HepG2 (cell line): ENCODE results near the gene ASB5.

Source experiments
- EZH2 ChIP-seq: conservative IDR thresholded peaks from 2 replicates; pipeline ENCODE4 v1.6.1; 2012; ENCODE audit warnings: mild to moderate bottlenecking, low read depth, low read length, moderate library complexity
- NR3C1 ChIP-seq: sonication (generic); formaldehyde crosslinking; IDR thresholded peaks from 2 replicates; pipeline ENCODE4 v1.4.0; 2020; ENCODE audit warnings: missing genetic modification reagents
- PAF1 ChIP-seq: IDR thresholded peaks from 2 replicates; pipeline ENCODE4 v1.6.1; 2016; ENCODE audit warnings: missing genetic modification reagents, missing compliant biosample characterization
- POLR2AphosphoS5 ChIP-seq: IDR thresholded peaks from 2 replicates; pipeline ENCODE4 v1.6.1; 2012; ENCODE audit warnings: low read depth, low read length
- SAP130 ChIP-seq: IDR thresholded peaks from 2 replicates; pipeline ENCODE4 v1.6.1; 2016; ENCODE audit warnings: low read depth
- SRY ChIP-seq: sonication (generic); formaldehyde crosslinking; IDR thresholded peaks from 2 replicates; pipeline ENCODE4 v1.8.0; 2022; ENCODE audit warnings: mild to moderate bottlenecking, missing genetic modification reagents
- TF ChIP-seq, protein P1 (sequence below): sonication (generic); formaldehyde crosslinking; IDR thresholded peaks from 2 replicates; pipeline ENCODE4 v1.5.0; 2020; ENCODE audit warnings: mild to moderate bottlenecking, missing genetic modification reagents, moderate library complexity

- TF ChIP-seq PAF1 (CRISPR knock-in tag) = no peak
- TF ChIP-seq NR3C1 = no peak
- TF ChIP-seq, protein P1, sequence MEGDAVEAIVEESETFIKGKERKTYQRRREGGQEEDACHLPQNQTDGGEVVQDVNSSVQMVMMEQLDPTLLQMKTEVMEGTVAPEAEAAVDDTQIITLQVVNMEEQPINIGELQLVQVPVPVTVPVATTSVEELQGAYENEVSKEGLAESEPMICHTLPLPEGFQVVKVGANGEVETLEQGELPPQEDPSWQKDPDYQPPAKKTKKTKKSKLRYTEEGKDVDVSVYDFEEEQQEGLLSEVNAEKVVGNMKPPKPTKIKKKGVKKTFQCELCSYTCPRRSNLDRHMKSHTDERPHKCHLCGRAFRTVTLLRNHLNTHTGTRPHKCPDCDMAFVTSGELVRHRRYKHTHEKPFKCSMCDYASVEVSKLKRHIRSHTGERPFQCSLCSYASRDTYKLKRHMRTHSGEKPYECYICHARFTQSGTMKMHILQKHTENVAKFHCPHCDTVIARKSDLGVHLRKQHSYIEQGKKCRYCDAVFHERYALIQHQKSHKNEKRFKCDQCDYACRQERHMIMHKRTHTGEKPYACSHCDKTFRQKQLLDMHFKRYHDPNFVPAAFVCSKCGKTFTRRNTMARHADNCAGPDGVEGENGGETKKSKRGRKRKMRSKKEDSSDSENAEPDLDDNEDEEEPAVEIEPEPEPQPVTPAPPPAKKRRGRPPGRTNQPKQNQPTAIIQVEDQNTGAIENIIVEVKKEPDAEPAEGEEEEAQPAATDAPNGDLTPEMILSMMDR (CRISPR knock-in tag) = no peak
- TF ChIP-seq SRY (CRISPR knock-in tag) = no peak
- TF ChIP-seq SAP130 (CRISPR knock-in tag) = no peak
- TF ChIP-seq EZH2 = no peak
- TF ChIP-seq POLR2AphosphoS5 = no peak
Measured at GRCh38 chr4:176207839-176208238, 61.2 kb downstream of the ASB5 start.
